Small intestine (tissue), 16 donors: ENCODE data around the gene MRPS11. TPM values are rescaled to one million over a fixed set of nuclear protein-coding genes. Genes with fewer than 3 reads are reported as not detected.

Source experiments
- DNase-seq, 2 donors: peaks; one replicate each; pipeline versions ENCODE4 v3.0.0 to v3.0.0-alpha.2; 2013
- FAIRE-seq: peaks from 2 replicates; lab custom pipeline; 2012; peaks lifted over from hg19 to GRCh38; lab: Jason Lieb, UNC
- H3K27ac ChIP-seq, 3 donors: one replicate each; pipeline ENCODE4 v1.5.1; 2013; ENCODE audit warnings: low read length in 2 of 3, mild to moderate bottlenecking in 2 of 3, control low read depth in 1 of 3, inconsistent platforms in 1 of 3, low read depth in 1 of 3, moderate library complexity in 1 of 3
- H3K27me3 ChIP-seq, 3 donors: one replicate each; pipeline ENCODE4 v1.6.1; 2013; ENCODE audit warnings: low read length in 3 of 3, inconsistent platforms in 1 of 3; ENCODE audit not compliant: control insufficient read depth in 3 of 3, insufficient read depth in 3 of 3
- H3K36me3 ChIP-seq, 3 donors: one replicate each; pipeline ENCODE4 v1.6.1; 2013; ENCODE audit warnings: low read length in 3 of 3, inconsistent platforms in 1 of 3, low read depth in 1 of 3, mild to moderate bottlenecking in 1 of 3, moderate library complexity in 1 of 3; ENCODE audit not compliant: control insufficient read depth in 3 of 3, insufficient read depth in 2 of 3
- H3K4me1 ChIP-seq, 3 donors: one replicate each; pipeline ENCODE4 v1.6.1; 2013; ENCODE audit warnings: low read length in 2 of 3, inconsistent platforms in 1 of 3, low read depth in 1 of 3, mild to moderate bottlenecking in 1 of 3, moderate library complexity in 1 of 3; ENCODE audit not compliant: control insufficient read depth in 3 of 3, insufficient read depth in 2 of 3
- H3K4me3 ChIP-seq, 3 donors: one replicate each; pipeline ENCODE4 v1.5.1; 2013; ENCODE audit warnings: low read length in 3 of 3, control low read depth in 1 of 3, inconsistent platforms in 1 of 3, low read depth in 1 of 3, mild to moderate bottlenecking in 1 of 3, moderate library complexity in 1 of 3
- H3K9me3 ChIP-seq, 2 donors: one replicate each; pipeline ENCODE4 v1.6.1; 2013; ENCODE audit warnings: low read depth in 1 of 2, low read length in 1 of 2; ENCODE audit not compliant: control insufficient read depth in 2 of 2, insufficient read depth in 1 of 2
- WGBS, 3 donors: extraction: QIAGEN DNeasy Blood & Tissue Kit; methylation state at CpG; one replicate each; pipeline ENCODE4 v1.1.7; 2013; 5-methylcytosine and 5-hydroxymethylcytosine counted together
- long read RNA-seq, 10 donors: transcript quantifications; one replicate each; lab custom pipeline, GENCODE V29; 2026
- polyA plus RNA-seq, 4 donors: library from polyadenylated mRNA; stranded (reverse) in 3 of 4; unstranded in 1 of 4; fragments of 200-250 nt in 3 of 4; fragments of 120-200 nt in 1 of 4; gene quantifications; one replicate each; pipeline versions ENCODE4 v1.2.1 to v1.2.3, GENCODE V29; 2013
- donor health status: healthy with polysubstance abuse.
- donor health status: control.
- donor health status: control.
- donor health status: Bipolar disorder and iron deficiency.
- donor health status: healthy.

MRPS11 gene
- 10 to 100 TPM; 37.7 to 79.8 (median 63.9) TPM for polyA plus RNA-seq
- long read RNA-seq, donor 1, result 0 reads
- long read RNA-seq, donor 2, partial matches to known transcripts, result 0 of 4 reads
- long read RNA-seq, donor 2, other reads (novel, unspliced or antisense), result 0 of 4 reads
- long read RNA-seq, donor 3, transcript MRPS11-201 (6 exons, 3,644 nt), result major isoform, 10 of 13 reads
- long read RNA-seq, donor 3, partial matches to known transcripts, result 0 of 13 reads
- long read RNA-seq, donor 3, other reads (novel, unspliced or antisense), result 0 of 13 reads
- long read RNA-seq, donor 4, result 0 reads
- long read RNA-seq, donor 5, transcript MRPS11-201 (6 exons, 3,644 nt), result major isoform, 5 of 5 reads
- long read RNA-seq, donor 5, partial matches to known transcripts, result 0 of 5 reads
- long read RNA-seq, donor 5, other reads (novel, unspliced or antisense), result 0 of 5 reads
- long read RNA-seq, donor 6, transcript MRPS11-201 (6 exons, 3,644 nt), result major isoform, 5 of 6 reads
- long read RNA-seq, donor 6, partial matches to known transcripts, result 0 of 6 reads
- long read RNA-seq, donor 6, other reads (novel, unspliced or antisense), result 0 of 6 reads
- long read RNA-seq, donor 7, transcript MRPS11-201 (6 exons, 3,644 nt), result major isoform, 17 of 35 reads
- long read RNA-seq, donor 7, partial matches to known transcripts, result 0 of 35 reads
- long read RNA-seq, donor 7, other reads (novel, unspliced or antisense), result 14 of 35 reads
- long read RNA-seq, donor 8, result 0 reads
- long read RNA-seq, donor 9, partial matches to known transcripts, result 0 of 2 reads
- long read RNA-seq, donor 9, other reads (novel, unspliced or antisense), result 0 of 2 reads
- long read RNA-seq, donor 10, transcript MRPS11-201 (6 exons, 3,644 nt), result major isoform, 7 of 9 reads
- long read RNA-seq, donor 10, partial matches to known transcripts, result 0 of 9 reads
- long read RNA-seq, donor 10, other reads (novel, unspliced or antisense), result 0 of 9 reads

GRCh38 chr15:88467073-88467934 is at the start of gene MRPS11, which contains the start of gene MRPL46:
Gene MRPS11 (plus strand): TSS chr15:88467708. CDS start chr15:88467718, 10 bp downstream.
Gene MRPL46 (minus strand): TSS chr15:88467388. CDS start chr15:88467377, 11 bp downstream.
- no peaks in the 10 kb centered on the region for H3K27me3 ChIP-seq
- H3K36me3 ChIP-seq, result peaks cover 7 to 11% (median 8%) of the 10 kb centered on the region in 3 donors
- DNase-seq, result peak; percentile 91 to 97
- WGBS, 3 donors, result 0 to 1% (median 1%) methylated on average over 54 to 55 of the region's 55 CpGs
- H3K27ac ChIP-seq, result peak within 1 kb of the TSS; percentile 41 to 89 (median 76)
- H3K4me3 ChIP-seq, result peak within 1 kb of the TSS; percentile 69 to 97 (median 73)
- H3K4me1 ChIP-seq, result peaks cover 0 to 3% (median 2%) of the 10 kb centered on the region in 3 donors
- no peak for FAIRE-seq
- no peaks in the 10 kb centered on the region for H3K9me3 ChIP-seq

DNA sequence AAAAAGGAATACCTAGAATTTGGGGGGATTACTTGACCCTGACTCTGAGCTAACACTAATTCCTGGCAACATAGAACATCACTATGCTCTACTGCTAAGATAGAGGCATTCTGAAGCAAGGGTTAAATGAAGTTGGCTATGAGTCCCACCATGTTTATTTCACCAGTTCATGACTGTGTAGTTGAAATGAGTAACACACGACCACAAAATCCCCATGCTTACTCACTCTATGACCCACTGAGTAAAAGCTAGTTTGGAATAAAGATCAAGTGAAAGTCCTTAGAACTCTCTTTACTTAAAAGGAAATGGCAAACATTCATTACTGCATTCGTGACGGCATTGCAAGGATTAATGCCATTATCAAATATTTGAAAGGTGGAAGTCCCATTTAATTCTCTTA is 47.7 kb upstream of the MRPS11 start:
- Histone ChIP-seq H3K27me3 (peaks cover 0 to 3% (median 0%) of the 10 kb centered on the region in 3 donors), H3K9me3 (no peaks in the 10 kb centered on the region), H3K4me1 (no peaks in the 10 kb centered on the region), H3K36me3 (no peaks in the 10 kb centered on the region), H3K4me3 (no peak overlapping the region), H3K27ac (no peak overlapping the region)
- FAIRE-seq (no peak), DNase-seq (no peak)
- 21 to 49% (median 29%) methylated on average over 3 of the region's 3 CpGs for WGBS, 3 donors

- DNase-seq, result no peak
- H3K4me1 ChIP-seq, result no peaks in the 10 kb centered on the region
- no peak overlapping the region for H3K27ac ChIP-seq
- no peak for FAIRE-seq
- no peaks in the 10 kb centered on the region for H3K36me3 ChIP-seq
- peaks cover 0 to 3% (median 0%) of the 10 kb centered on the region in 3 donors for H3K27me3 ChIP-seq
- WGBS, 3 donors, result 69 to 80% (median 77%) methylated on average over 8 of the region's 8 CpGs
- no peaks in the 10 kb centered on the region for H3K9me3 ChIP-seq
- no peak overlapping the region for H3K4me3 ChIP-seq
Measured at GRCh38 chr15:88423331-88423730, 44.2 kb upstream of the MRPS11 start.

DNA sequence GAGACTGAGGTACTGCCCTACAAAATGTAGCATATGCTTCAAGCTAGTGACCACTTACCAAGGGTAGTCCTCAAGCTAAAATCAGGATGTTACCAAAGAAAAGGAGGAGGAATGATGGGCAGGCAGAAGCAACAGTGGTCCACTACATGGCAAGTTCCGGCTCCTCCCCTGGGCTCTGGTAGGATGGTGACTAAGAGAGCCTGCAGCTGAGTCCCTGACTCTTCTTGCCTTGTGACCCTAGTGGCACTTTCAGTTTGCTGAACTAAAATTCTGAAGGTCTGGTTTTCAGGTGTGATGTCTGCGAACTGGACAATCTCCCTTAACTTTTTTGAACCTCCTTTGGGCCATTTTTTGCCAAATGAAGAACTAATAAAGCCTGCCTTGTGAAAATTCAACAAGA is 41.2 kb upstream of the MRPS11 start:
- Histone ChIP-seq H3K9me3 (no peaks in the 10 kb centered on the region), H3K27me3 (no peaks in the 10 kb centered on the region), H3K4me3 (no peak overlapping the region), H3K36me3 (no peaks in the 10 kb centered on the region), H3K27ac (no peak overlapping the region), H3K4me1 (no peaks in the 10 kb centered on the region)
- FAIRE-seq (no peak), DNase-seq (no peak)
- 48 to 74% (median 58%) methylated on average over 2 of the region's 2 CpGs for WGBS, 3 donors

- Histone ChIP-seq H3K4me1 (no peaks in the 10 kb centered on the region), H3K36me3 (no peaks in the 10 kb centered on the region), H3K9me3 (no peaks in the 10 kb centered on the region), H3K27ac (no peak overlapping the region), H3K4me3 (no peak overlapping the region), H3K27me3 (no peaks in the 10 kb centered on the region)
- no peak for FAIRE-seq
- DNase-seq, result no peak
- WGBS, 3 donors, result 44 to 50% (median 49%) methylated on average over 9 of the region's 9 CpGs
Measured at GRCh38 chr15:88428053-88428452, 39.5 kb upstream of the MRPS11 start.

- 70 to 79% (median 72%) methylated on average over 12 of the region's 12 CpGs for WGBS, 3 donors
- Histone ChIP-seq H3K4me3 (no peak overlapping the region), H3K4me1 (no peaks in the 10 kb centered on the region), H3K27ac (no peak overlapping the region), H3K36me3 (no peaks in the 10 kb centered on the region), H3K27me3 (no peaks in the 10 kb centered on the region), H3K9me3 (no peaks in the 10 kb centered on the region)
- FAIRE-seq (no peak), DNase-seq (no peak)
Measured at GRCh38 chr15:88428805-88429605, 38.5 kb upstream of the MRPS11 start.

DNA sequence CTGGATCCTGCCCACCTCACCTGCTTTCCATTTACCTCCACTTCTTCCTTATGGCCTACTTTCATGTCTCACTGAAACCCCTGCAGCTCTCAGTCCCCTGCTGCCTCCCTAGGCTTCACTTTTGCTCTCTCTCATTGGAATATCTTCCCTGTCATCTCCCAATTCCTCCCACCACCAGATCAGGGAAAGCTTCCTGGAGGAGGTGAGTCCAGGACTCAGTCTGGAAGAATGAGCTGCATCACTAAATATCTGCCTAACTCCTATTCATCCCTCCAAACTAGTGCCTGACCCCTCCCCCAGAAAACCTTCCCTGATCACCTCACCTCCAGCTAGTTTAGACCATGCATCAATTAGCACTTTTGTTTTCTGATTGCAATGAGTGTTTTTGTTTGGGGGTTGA is 37.5 kb upstream of the MRPS11 start:
- Histone ChIP-seq H3K9me3 (no peaks in the 10 kb centered on the region), H3K36me3 (no peaks in the 10 kb centered on the region), H3K27ac (no peak overlapping the region), H3K27me3 (no peaks in the 10 kb centered on the region), H3K4me1 (no peaks in the 10 kb centered on the region), H3K4me3 (no peak overlapping the region)
- DNase-seq, result no peak
- FAIRE-seq, result no peak
